Stromal cell of bone marrow (primary cell): Measurements from ENCODE around the gene TULP4.

Experiments
- DNase-seq: peaks from one replicate; pipeline ENCODE4 v3.0.0-alpha.2; 2012; ENCODE audit warnings: low read depth

TULP4 gene

GRCh38 chr6:158559895-158560835 is 247.9 kb downstream of the TULP4 start, which contains the start of gene TMEM181:
Gene TMEM181, plus strand, starts transcription at chr6:158560091. Its CDS starts 134 bp downstream, at chr6:158560225.
- peak; percentile 69 for DNase-seq

- DNase-seq = no peak
These were observed 248.6 kb downstream of the TULP4 start for GRCh38 chr6:158560836-158561320.
